HG03196 (cell line): Measurements from ENCODE around the gene GNB1.

Source experiments
- ATAC-seq: cut with Tn5 transposase; IDR thresholded peaks from one replicate; pipeline ENCODE4 v1.9.1; 2021; ENCODE audit not compliant: unreplicated experiment

Gene GNB1

GRCh38 chr1:1768249-1768992, 122.5 kb downstream of the GNB1 start:
- ATAC-seq = no peak

GRCh38 chr1:1764876-1765470, 125.9 kb downstream of the GNB1 start:
- ATAC-seq = no peak

DNA sequence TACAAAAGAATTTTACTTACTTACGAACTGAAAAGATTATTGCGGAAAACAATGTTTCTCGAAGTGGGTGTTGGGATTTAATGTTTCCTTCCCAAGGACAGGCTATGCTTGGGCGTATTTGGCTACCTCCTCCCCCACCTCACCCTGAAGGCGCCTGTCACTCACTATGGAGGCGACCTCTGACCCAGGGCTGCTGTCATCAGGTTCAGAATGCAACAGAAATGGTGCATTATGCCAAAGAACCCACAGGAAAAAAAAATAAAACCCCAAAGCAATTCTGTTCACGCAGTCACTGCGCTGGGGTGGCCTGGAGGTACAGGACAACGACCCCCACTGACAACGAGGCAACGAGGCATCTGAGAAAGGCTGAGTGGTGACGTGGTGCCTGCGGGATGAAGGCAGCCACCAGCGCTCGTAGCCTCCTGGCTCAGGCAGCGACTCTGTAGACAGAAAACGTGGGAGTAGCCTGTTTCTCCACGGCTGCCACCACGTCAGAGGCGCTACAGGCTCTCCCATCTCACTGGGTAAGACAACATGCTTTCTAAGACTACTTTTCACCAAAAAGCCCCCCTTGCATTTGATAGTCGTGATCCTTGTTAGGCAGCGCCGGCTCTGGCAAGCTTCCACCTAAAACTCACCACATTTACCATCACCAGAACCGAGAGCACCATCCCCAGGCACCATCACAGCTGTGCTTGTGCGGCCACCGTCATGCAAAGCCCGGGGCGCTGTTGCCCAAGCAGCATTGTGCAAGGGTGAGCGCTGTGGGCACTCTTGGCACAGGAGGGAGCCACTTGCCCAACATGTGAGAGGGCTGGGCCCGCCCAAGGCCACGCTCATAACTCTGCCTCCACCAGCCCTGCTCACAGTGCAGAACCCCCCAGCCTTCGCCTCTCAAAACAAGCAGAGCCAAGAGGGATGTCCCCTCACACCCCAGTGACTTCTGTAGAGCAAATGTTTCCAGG, 126.9 kb downstream of the GNB1 start:
- no peak for ATAC-seq

DNA sequence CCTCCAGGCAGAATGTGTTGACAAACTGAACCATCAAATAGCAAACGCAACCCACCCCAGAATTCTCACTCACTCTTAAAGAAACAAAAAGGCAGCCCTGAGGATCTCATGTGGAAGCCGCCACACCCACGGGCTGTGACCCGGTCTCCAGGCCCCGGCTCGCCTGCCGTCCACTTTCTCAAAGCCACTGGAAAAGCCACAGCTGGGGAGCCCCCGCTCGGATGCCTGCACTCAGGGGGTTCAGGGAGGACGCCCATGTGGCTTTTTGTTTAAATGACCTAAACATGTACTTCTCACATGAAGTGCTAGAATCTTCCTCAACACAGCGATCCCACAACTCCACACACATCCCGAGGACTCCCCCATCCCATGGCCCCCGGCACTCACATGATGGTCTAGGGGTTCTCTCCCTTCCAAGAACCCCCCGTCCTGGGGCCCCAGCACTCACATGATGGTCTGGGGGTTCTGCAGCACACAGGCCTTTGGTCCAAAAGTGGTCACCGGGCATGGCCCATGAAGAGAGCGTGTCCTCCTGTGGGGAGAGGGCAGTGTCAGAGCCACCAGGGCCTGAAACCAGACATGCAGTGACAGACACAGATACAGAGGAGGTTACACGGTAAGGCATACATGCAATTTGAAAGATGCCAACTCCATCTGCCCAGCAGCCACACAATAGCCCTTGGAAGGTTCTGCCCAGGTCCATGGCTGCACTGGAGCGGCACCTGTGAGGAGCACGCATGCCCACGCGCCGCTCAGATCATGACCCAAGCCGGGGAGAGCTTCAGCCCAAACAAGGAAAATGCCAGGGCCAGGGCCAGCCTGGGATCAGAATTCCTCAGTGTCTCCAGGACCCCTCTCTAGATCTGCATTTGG, 129.1 kb downstream of the GNB1 start:
- ATAC-seq = no peak

- no peak for ATAC-seq
Measured at GRCh38 chr1:1760715-1761114, 130.2 kb downstream of the GNB1 start.

GRCh38 chr1:1760345-1760650, 130.6 kb downstream of the GNB1 start:
- no peak for ATAC-seq

DNA sequence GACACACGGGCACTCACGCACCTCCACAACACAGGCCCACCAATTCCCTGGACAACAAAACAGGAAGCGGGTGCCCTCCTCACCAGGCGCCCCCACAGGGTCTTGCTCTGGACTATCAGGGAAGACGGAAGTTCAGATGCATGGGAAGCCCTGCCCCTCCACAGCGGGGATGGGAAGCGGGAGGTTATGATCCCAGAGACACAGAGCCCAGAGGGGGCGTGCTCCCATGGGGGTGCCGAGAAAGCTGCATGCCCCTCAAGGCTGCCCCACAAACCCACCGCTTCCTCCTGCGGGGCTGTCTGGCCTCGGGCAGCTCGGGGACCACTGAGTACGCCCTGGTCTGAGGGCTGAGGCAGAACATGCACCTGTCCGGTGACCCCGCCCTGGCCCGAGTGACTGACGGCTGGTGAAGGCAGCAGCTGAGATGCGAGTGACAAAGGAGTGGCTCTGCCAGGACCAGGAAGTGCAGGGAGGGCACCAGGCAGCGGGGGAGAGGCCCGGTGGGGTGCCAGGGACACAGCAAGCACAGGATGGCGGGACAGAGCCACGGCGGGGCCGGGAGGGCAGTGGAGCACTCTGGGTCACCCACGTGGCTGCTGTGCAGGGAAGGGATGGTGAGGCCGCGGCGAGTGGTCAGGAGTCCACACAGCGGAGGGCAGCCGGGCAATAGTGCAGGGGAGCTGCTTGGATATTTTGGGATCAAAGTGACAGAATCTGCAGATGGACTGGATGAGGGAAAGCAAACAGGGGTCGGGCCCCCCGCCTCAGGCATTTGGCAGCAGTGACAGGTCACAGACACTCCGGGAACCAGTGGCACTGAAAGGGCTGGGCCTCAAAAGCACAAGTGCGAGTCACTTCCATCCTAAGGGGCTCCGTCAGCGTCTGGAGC, 131.2 kb downstream of the GNB1 start:
- no peak for ATAC-seq

- ATAC-seq = no peak
Measured at GRCh38 chr1:1758692-1759455, 132.0 kb downstream of the GNB1 start.

GRCh38 chr1:1758059-1758621, 132.7 kb downstream of the GNB1 start:
- no peak for ATAC-seq

- ATAC-seq = no peak
Measured at GRCh38 chr1:1757422-1758058, 133.3 kb downstream of the GNB1 start.

DNA sequence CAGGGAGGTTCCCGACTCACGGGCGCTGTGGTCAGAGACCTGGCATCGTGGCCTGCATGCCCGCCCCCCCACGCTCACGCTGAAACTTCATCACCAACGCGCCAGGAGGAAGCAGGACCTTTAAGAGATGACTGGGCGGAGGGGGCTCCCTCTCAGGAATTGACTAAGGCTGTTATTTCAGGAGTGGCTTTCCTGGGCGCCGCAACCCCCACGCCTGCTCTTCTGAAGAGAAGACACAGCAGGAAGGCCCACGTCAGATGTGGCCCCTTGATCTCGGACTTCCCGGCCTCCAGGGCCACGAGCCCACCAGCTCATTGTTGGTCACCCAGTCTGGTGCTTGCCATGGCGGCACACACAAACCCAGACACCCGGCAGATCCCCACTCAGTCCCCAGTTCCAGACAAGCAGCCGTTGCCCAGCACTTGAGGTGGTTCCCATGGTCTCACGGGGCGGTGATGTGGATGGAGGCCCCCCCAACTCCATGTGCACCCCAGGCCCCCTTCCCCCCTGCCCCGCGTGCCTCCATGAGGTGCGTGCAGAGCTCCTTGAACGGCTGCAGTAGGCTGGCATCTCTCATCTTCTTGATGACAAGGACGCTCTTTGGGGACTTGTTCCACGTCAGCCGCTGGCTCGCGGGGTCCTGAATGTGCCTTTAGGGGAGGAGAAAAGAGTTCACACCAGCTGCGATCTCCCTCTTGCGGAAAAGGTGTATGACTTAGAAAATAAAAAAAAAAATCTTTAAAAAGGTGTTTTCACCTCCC, 134.0 kb downstream of the GNB1 start:
- no peak for ATAC-seq

DNA sequence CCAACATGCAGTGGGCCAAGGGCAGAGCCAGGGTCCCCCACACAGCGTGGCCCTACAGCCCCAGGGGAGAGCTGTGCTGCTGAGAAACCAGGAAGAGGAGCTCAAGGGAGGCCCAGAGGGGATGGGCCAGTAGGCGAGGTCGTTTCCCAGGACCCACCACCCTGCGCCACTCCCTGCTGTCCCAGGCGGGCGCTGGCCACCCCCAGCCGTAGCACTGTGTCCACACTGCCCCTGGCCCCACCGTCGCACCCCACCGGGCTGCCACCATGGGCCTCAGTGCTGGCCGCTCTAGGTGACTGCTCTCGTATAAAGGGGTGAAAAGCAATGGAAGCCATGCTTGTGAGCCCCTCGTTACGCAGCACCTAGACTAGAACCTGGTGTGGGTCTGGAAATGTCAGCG, 135.0 kb downstream of the GNB1 start:
- ATAC-seq = no peak

GRCh38 chr1:1755426-1755825, 135.5 kb downstream of the GNB1 start:
- no peak for ATAC-seq

DNA sequence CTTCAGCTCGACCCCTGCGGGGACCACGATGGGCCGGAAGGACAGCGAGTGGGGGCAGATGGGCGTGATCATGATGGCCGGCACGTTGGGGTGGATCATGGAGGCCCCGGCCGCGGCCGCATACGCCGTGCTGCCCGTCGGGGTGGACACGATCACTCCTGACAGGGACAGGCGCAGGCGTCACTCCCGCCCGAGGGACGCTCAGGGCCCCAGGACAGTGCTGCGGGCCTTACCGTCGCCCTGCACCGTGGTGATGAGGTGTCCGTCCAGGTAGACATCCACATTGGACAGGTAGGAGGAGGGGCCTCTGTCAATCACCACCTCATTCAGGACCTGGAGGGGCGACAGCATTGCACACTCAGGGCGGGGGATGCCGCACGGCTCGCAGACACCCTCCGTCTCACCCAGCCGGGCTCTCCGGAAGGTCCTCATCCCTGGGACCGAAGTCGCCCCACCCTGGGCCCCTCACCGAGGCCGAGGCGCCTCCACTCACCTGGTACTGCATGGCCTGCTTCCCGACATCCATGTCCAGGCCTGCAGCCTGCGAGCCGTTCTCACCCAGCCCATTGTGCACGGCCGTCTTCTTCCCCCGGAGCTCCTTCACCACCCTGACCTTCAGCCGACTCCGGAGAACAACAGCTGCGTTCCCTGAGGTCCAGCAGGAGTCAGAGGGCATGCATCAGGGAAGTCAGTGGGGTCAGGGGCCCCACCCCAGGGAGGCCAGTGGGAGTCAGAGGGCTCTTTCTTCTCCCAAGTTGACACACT, 136.7 kb downstream of the GNB1 start:
- no peak for ATAC-seq

GRCh38 chr1:1753607-1754005, 137.3 kb downstream of the GNB1 start:
- ATAC-seq = no peak

DNA sequence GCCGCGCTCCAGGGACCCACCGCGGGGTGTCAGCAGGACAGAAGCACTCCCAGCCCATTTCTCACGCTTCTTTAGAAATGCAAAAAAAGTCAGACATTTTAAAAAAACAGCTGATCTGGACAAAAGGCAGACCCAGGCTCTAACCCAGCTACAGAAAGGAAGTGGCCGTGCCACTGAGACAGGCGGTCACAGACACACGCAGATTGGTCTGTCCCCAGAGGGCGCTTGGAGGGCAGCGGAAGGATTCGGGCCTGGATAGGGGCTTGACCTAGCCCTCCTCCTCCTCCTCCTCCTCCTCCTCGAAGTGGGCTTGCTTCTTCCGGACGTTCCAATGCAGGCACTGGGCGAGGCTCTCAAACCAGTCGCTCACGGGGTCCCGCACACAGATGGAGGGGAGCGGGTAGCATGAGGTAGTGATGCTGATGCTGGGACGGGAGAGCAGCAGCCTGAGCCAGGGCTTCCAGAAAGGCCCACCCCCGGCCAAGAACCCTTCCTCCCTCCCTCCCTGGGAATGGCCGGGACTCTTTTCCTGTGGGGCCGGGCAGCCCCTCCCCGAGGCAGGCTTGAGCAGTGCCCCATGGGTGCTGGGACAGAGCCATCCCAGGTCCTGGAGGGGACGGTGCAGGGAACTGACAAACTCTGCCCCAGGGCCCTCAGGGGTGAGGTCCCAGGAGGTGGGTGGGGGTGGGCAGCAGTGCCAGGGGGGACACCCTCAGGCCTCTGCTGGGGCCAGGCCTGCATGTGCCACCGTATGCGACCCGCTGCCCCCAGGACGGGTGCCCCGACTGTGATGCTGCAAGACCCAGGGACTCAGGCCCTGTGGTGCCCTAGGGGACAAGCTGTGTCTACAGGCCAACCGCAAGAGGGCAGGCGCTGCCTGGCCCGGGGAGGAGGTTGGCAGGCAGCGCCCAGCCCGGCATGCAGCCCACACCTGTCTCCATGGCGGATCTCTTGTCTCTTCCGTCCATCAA, 138.0 kb downstream of the GNB1 start:
- no peak for ATAC-seq
